ENCODE data around the gene SAMD4A.

GRCh38 chr14:54838931-54839512 is 272.1 kb downstream of the SAMD4A start:
- no peak for TF ChIP-seq EZH2 (IDR thresholded peaks at IDR 0.05; ENCODE audit: insufficient read depth, poor library complexity, severe bottlenecking)
- no peak for TF ChIP-seq EZH2phosphoT487 (IDR thresholded peaks at IDR 0.05; ENCODE audit: insufficient read depth, low read depth)
